K562 (cell line): ENCODE measurements around the gene CDC42EP1. TPM values are rescaled to one million over a fixed set of nuclear protein-coding genes. Genes with fewer than 3 reads are reported as not detected.

ENCODE experiments used
- ATAC-seq: fragments of 200-7000 bp; cut with Tn5 transposase; 3 replicates; pipeline ENCODE4 v1.9.1; 2020; ENCODE audit warnings: moderate library complexity
- BruUV-seq: library from RNA; stranded (reverse); fragments of 400-500 nt; replicated peaks from 2 replicates; lab custom pipeline; 2021; lab: Mats Ljungman, UMichigan
- CTCF ChIA-PET: fragments of 300-600 bp; formaldehyde crosslinking; extraction: SDS; loops from one replicate; lab custom pipeline; 2021; ENCODE audit warnings: low intra/inter-chr PET ratio; lab: Yijun Ruan, JAX
- POLR2A ChIA-PET: fragments of 300-600, 350-650 bp; sonication (Branson Sonifier 250); formaldehyde crosslinking; extraction: SDS; loops from one replicate; lab custom pipeline; 2021; ENCODE audit warnings: antibody characterized with exemption, inconsistent platforms; lab: Yijun Ruan, JAX
- DNase-seq, 4 experiments: peaks; one replicate each; pipeline versions ENCODE4 v3.0.0 to v3.0.0-alpha.2; 2011 to 2018; ENCODE audit warnings: low spot score in 3 of 4, mixed read lengths in 3 of 4; ENCODE audit errors: extremely low read depth in 1 of 4
- FAIRE-seq: peaks from 2 replicates; lab custom pipeline; 2011; peaks lifted over from hg19 to GRCh38; lab: Jason Lieb, UNC
- H2AFZ ChIP-seq: 2 replicates; pipeline ENCODE4 v1.6.0; 2011; ENCODE audit warnings: low read depth, low read length, control low read depth, inconsistent platforms
- H3K27ac ChIP-seq: fragments of 200-600 bp; 3 replicates; pipeline ENCODE4 v1.8.0; 2011; ENCODE audit warnings: low read depth, mild to moderate bottlenecking, control low read depth, inconsistent platforms, low read length, moderate library complexity, mixed read lengths; ENCODE audit errors: extremely low read depth
- H3K27me3 ChIP-seq, 2 experiments: fragments of 300-600 bp in 1 of 2; 2 replicates in 1 of 2; 3 replicates in 1 of 2; pipeline versions ENCODE4 v1.6.0 to v1.8.0; 2011; ENCODE audit warnings: inconsistent platforms in 2 of 2, low read length in 2 of 2, mild to moderate bottlenecking in 1 of 2, mixed read lengths in 1 of 2, moderate library complexity in 1 of 2; ENCODE audit not compliant: control insufficient read depth in 2 of 2, insufficient read depth in 2 of 2
- H3K36me3 ChIP-seq: fragments of 300-600 bp; 3 replicates; pipeline ENCODE4 v1.8.0; 2011; ENCODE audit warnings: mild to moderate bottlenecking, low read length, inconsistent platforms; ENCODE audit not compliant: control insufficient read depth, insufficient read depth
- H3K4me1 ChIP-seq, 2 experiments: fragments of 200-600 bp in 1 of 2; replicated peaks in 1 of 2; 2 replicates in 1 of 2; 3 replicates in 1 of 2; pipeline versions ENCODE4 v1.5.1 to v1.8.0; 2011; ENCODE audit warnings: inconsistent platforms in 2 of 2, low read length in 2 of 2, mild to moderate bottlenecking in 1 of 2, mixed read lengths in 1 of 2, moderate library complexity in 1 of 2; ENCODE audit not compliant: control insufficient read depth in 2 of 2, insufficient read depth in 2 of 2
- H3K4me2 ChIP-seq: 2 replicates; pipeline ENCODE4 v1.6.1; 2011; ENCODE audit warnings: low read length, control low read depth, inconsistent platforms, mixed read lengths; ENCODE audit not compliant: insufficient read depth
- H3K4me3 ChIP-seq: fragments of 200-600 bp; sonication (generic), shearing (Covaris generic); 2 replicates; pipeline ENCODE4 v1.5.1; 2016; ENCODE audit warnings: control low read depth, inconsistent platforms
- H3K79me2 ChIP-seq: fragments of 200-600 bp; 3 replicates; pipeline ENCODE4 v1.8.0; 2011; ENCODE audit warnings: low read length, inconsistent platforms; ENCODE audit not compliant: control insufficient read depth, insufficient read depth
- H3K9ac ChIP-seq, 2 experiments: 2 replicates each; pipeline versions ENCODE4 v1.6.0 to v1.6.1; 2011; ENCODE audit warnings: low read depth in 2 of 2, low read length in 2 of 2, control low read depth in 1 of 2, inconsistent platforms in 1 of 2, mild to moderate bottlenecking in 1 of 2, mixed read lengths in 1 of 2; ENCODE audit not compliant: insufficient read depth in 1 of 2
- H3K9me1 ChIP-seq: one replicate; pipeline ENCODE4 v1.6.0; 2011; ENCODE audit warnings: inconsistent platforms, mild to moderate bottlenecking, low read length, moderate library complexity; ENCODE audit not compliant: control insufficient read depth, insufficient read depth
- H3K9me3 ChIP-seq: replicated peaks from 2 replicates; pipeline ENCODE4 v1.5.1; 2011; ENCODE audit warnings: low read depth, low read length, inconsistent platforms; ENCODE audit not compliant: control insufficient read depth, insufficient read depth
- H4K20me1 ChIP-seq: replicated peaks from 2 replicates; pipeline ENCODE4 v1.6.1; 2011; ENCODE audit warnings: low read length, inconsistent platforms, mixed read lengths; ENCODE audit not compliant: control insufficient read depth, insufficient read depth
- CBX8 ChIP-seq: fragments of 200-600 bp; sonication (generic); IDR thresholded peaks from 2 replicates; pipeline ENCODE4 v1.6.1; 2012; ENCODE audit warnings: borderline replicate concordance, mixed run types, low read depth, mild to moderate bottlenecking, moderate library complexity, mixed read lengths, low read length, control low read depth, inconsistent platforms; ENCODE audit not compliant: poor library complexity, severe bottlenecking; ENCODE audit errors: extremely low read depth
- CREM ChIP-seq: IDR thresholded peaks from 2 replicates; pipeline ENCODE4 v1.6.1; 2014; ENCODE audit warnings: antibody characterized with exemption, low read depth
- FIP1L1 ChIP-seq: fragments of 200-400 bp; formaldehyde crosslinking; IDR thresholded peaks from 2 replicates; pipeline ENCODE4 v1.6.1; 2018; ENCODE audit warnings: mild to moderate bottlenecking, low read depth, low read length; ENCODE audit not compliant: poor library complexity, severe bottlenecking
- HLTF ChIP-seq: fragments of 450-650 bp; IDR thresholded peaks from 2 replicates; pipeline ENCODE4 v1.6.1; 2016
- PBX2 ChIP-seq, 2 experiments: IDR thresholded peaks in 1 of 2; conservative IDR thresholded peaks in 1 of 2; 2 replicates each; pipeline ENCODE4 v1.6.1; 2016; ENCODE audit warnings: low read depth in 2 of 2, mild to moderate bottlenecking in 1 of 2, missing compliant biosample characterization in 1 of 2, missing genetic modification characterization in 1 of 2, moderate library complexity in 1 of 2
- RBM14 ChIP-seq: fragments of 200-400 bp; formaldehyde crosslinking; IDR thresholded peaks from 2 replicates; pipeline ENCODE4 v1.6.1; 2018; ENCODE audit warnings: low read depth, mild to moderate bottlenecking, low read length, moderate library complexity, borderline replicate concordance; ENCODE audit not compliant: insufficient read depth
- WGBS: fragments of 100-300 bp; shearing (Covaris generic); methylation state at CpG from one replicate; pipeline ENCODE4 v1.1.6; 2016; ENCODE audit warnings: low coverage, mixed read lengths; ENCODE audit not compliant: insufficient coverage; ENCODE audit errors: missing lambda C conversion rate; 5-methylcytosine and 5-hydroxymethylcytosine counted together
- in situ Hi-C: fragments of 300-500 bp; cut with MboI; formaldehyde crosslinking; loops from 4 replicates; pipeline ENCODE4 v1.15.0; 2018; ENCODE audit warnings: inconsistent platforms, mixed read lengths
- intact Hi-C: fragments of 100-400 bp; cut with micrococcal nuclease; formaldehyde crosslinking; loops from 2 replicates; pipeline ENCODE4 v1.14.2; 2022
- polyA plus RNA-seq, 8 experiments: library from polyadenylated mRNA; depleted of rRNA in 4 of 8; stranded (reverse) in 5 of 8; unstranded in 3 of 8; fragments of >200 nt; fragmentation: Nextera tagmentation in 2 of 8; fragmentation: Illumina TruSeq in 1 of 8; extraction: Ambion mirVana in 2 of 8; extraction: Trizol in 1 of 8; gene quantifications; 2 replicates each; pipeline versions ENCODE4 v1.2.1 to v1.2.3, GENCODE V29; 2011 to 2014; ENCODE audit warnings: inconsistent platforms in 1 of 8, missing spikeins in 1 of 8
- total RNA-seq, 7 experiments: library from RNA; depleted of rRNA in 6 of 7; stranded (reverse); fragments of >200 nt in 6 of 7; fragmentation: Illumina TruSeq in 2 of 7; extraction: Trizol in 2 of 7; gene quantifications; 2 replicates each; pipeline versions ENCODE4 v1.2.1 to v1.2.3, GENCODE V29; 2011 to 2021; ENCODE audit warnings: low replicate concordance in 1 of 7
- TF ChIP-seq, protein P1 (sequence below), 3 experiments: fragments of 200-800 bp in 1 of 3; sonication (Bioruptor generic) in 1 of 3; sonication (generic) in 1 of 3; formaldehyde crosslinking in 1 of 3; IDR thresholded peaks; 2 replicates each; pipeline versions ENCODE4 v1.6.1 to v1.8.0; 2016 to 2022; ENCODE audit warnings: mild to moderate bottlenecking in 2 of 3, missing compliant biosample characterization in 2 of 3, missing genetic modification characterization in 2 of 3, missing genetic modification reagents in 1 of 3
- TF ChIP-seq, protein P2 (sequence below): sonication (generic); formaldehyde crosslinking; IDR thresholded peaks from 2 replicates; pipeline ENCODE4 v1.8.1; 2023; ENCODE audit warnings: mild to moderate bottlenecking, missing genetic modification reagents

CDC42EP1 gene
- total and polyA plus RNA-seq, 9 of the 15 experiments (the other 6 are each of a cell fraction or from before 2014, with no cell fraction given) = 0.67 to 70.2 (median 7.3) TPM

- TF ChIP-seq CREM = no peak
- TF ChIP-seq, protein P1, sequence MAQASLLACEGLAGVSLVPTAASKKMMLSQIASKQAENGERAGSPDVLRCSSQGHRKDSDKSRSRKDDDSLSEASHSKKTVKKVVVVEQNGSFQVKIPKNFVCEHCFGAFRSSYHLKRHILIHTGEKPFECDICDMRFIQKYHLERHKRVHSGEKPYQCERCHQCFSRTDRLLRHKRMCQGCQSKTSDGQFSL (CRISPR knock-in tag; IDR thresholded peaks at IDR 0.05) = no peak
- TF ChIP-seq, protein P1 (tag; IDR thresholded peaks at IDR 0.05) = no peak
Observed at GRCh38 chr22:37568012-37568411, 7.7 kb downstream of the CDC42EP1 start (continued).

DNA sequence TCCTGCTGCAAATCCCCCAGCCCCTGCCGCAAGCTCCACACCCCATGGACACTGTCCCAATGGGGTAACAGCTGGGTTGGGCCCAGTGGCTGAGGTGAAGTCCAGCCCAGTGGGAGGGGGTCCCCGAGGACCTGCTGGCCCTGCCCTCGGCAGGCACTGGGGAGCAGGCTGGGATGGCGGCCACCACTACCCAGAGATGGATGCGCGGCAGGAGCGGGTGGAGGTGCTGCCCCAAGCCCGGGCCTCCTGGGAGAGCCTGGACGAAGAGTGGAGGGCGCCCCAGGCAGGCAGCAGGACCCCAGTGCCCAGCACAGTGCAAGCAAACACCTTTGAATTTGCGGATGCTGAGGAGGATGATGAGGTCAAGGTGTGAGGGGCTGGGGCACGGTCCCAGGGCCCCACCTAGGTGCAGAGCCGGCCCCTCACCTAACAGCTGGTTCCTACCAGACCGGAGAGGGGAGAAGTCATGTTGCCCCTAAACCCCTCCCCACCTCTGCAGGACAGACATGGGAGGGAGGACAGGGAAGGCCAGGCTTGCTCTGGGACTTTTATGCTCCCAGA, 8.2 kb downstream of the CDC42EP1 start:
- Histone ChIP-seq H3K4me2 (no peak overlapping the region), H2AFZ (no peak overlapping the region), H3K4me1 (peaks cover 13 to 41% of the 10 kb centered on the region in 2 experiments; a peak in 4 of 5 replicates), H3K4me3 (no peak overlapping the region), H3K27ac (no peak overlapping the region), H4K20me1 (peaks cover 56% of the 10 kb centered on the region), H3K36me3 (peaks cover 44% of the 10 kb centered on the region; the same call in 2 of the 3 replicates), H3K79me2 (peaks cover 37% of the 10 kb centered on the region), H3K9ac (no peak overlapping the region), H3K9me3 (no peaks in the 10 kb centered on the region), H3K9me1 (peaks cover 8% of the 10 kb centered on the region), H3K27me3 (no peaks in the 10 kb centered on the region)
- FAIRE-seq (no peak), ATAC-seq (peak; percentile 9), DNase-seq (no peak)
- no TSS peak for BruUV-seq
- 87% methylated on average over 4 of the region's 14 CpGs for WGBS
- intact Hi-C loops = no loop called here
- in situ Hi-C loops = no loop called here
- ChIA-PET POLR2A (interaction anchor here (0.5 to 1.9 kb wide), 10 partner anchors 17 to 612 kb away, joined by 3 to 11 read pairs (median 4); no protein-coding TSS in a partner anchor), CTCF (no interaction called here)
- TF ChIP-seq RBM14 (no peak), FIP1L1 (no peak), HLTF (no peak), PBX2 (CRISPR knock-in tag; IDR thresholded peaks at IDR 0.05; ENCODE audit: low read depth) (no peak), PBX2 (tag; conservative IDR thresholded peaks at IDR 0.05; ENCODE audit: low read depth) (no peak), CBX8 (no peak)
- TF ChIP-seq, protein P2, sequence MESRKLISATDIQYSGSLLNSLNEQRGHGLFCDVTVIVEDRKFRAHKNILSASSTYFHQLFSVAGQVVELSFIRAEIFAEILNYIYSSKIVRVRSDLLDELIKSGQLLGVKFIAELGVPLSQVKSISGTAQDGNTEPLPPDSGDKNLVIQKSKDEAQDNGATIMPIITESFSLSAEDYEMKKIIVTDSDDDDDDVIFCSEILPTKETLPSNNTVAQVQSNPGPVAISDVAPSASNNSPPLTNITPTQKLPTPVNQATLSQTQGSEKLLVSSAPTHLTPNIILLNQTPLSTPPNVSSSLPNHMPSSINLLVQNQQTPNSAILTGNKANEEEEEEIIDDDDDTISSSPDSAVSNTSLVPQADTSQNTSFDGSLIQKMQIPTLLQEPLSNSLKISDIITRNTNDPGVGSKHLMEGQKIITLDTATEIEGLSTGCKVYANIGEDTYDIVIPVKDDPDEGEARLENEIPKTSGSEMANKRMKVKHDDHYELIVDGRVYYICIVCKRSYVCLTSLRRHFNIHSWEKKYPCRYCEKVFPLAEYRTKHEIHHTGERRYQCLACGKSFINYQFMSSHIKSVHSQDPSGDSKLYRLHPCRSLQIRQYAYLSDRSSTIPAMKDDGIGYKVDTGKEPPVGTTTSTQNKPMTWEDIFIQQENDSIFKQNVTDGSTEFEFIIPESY (CRISPR knock-in tag) = peak; percentile 40; the same call in 1 of the 2 replicates
